ENCODE results near the gene ARID5B.

DNA sequence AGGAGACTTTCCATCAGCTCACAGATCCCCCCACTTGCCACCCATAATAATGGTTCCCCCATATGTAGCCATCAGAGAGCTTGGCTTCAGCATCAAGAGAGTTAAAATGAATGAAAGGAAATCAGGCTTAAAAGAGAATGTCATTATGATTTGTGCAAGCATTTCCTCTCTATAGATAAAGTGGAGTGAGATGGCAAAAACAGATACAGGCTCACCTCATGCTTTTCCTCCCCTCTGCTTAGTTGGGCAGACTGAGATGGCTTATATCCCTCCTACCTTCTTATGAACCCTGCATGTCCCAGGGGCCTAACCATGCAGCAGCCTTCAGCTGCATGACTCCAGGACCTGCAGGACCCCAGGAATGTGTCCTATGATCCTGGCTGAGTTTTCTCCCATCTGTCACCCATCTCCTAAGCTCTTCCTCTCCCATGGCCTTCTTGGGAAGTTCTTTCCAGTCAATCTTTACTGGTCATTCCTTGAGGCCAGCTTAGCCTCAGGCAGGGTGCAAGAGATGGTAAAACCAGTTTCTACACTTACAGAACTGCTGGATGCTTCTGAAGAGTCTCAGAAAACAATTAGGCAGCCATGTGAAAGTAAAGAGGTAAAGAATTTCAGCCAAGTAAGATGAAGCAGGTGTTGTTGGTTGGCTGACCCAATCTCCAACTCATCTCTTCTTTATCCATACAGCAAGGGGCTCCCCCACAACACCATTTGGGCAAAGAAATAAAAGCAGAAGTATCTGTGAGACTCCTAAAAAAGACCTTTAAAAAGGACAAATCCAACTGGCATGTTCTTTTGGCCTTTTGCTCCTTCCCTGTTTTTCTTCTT is 207.5 kb downstream of the ARID5B start:
- TF ChIP-seq EZH2 (IDR thresholded peaks at IDR 0.05; ENCODE audit: borderline replicate concordance) (no peak), CTCF (IDR thresholded peaks at IDR 0.05; ENCODE audit: poor library complexity) (no peak)
